Panc1 (cell line): ENCODE measurements around the gene CKB. TPM values are rescaled to one million over a fixed set of nuclear protein-coding genes. Genes with fewer than 3 reads are reported as not detected.

Source experiments
- ATAC-seq: fragments of 200-7000 bp; cut with Tn5 transposase; 2 replicates; pipeline ENCODE4 v1.9.1; 2020; ENCODE audit warnings: mild to moderate bottlenecking, moderate library complexity
- BruUV-seq: library from RNA; stranded (reverse); fragments of 400-500 nt; replicated peaks from 2 replicates; lab custom pipeline; 2021; lab: Mats Ljungman, UMichigan
- CTCF ChIA-PET: fragments of 300-600 bp; sonication (Branson Sonifier 250); formaldehyde crosslinking; loops from one replicate; lab custom pipeline; 2022; ENCODE audit warnings: antibody characterized with exemption; lab: Charles Lee
- POLR2A ChIA-PET: fragments of 300-600 bp; sonication (Branson Sonifier 250); formaldehyde crosslinking; loops from one replicate; lab custom pipeline; 2022; ENCODE audit warnings: antibody characterized with exemption; lab: Charles Lee
- DNase-seq: peaks from one replicate; pipeline ENCODE4 v3.0.0-alpha.2; 2010; ENCODE audit warnings: low read depth, low spot score
- H3K27ac ChIP-seq: 2 replicates; pipeline ENCODE4 v1.5.1; 2011; ENCODE audit warnings: mild to moderate bottlenecking, low read length, inconsistent platforms
- H3K27me3 ChIP-seq: fragments of 200-500 bp; sonication (Bioruptor generic); 2 replicates; pipeline ENCODE4 v1.6.0; 2014; ENCODE audit warnings: low read length, inconsistent platforms; ENCODE audit not compliant: control insufficient read depth, insufficient read depth
- H3K36me3 ChIP-seq: fragments of 200-500 bp; sonication (Bioruptor generic); 2 replicates; pipeline ENCODE4 v1.5.1; 2014; ENCODE audit warnings: inconsistent platforms, mild to moderate bottlenecking, low read length, moderate library complexity; ENCODE audit not compliant: control insufficient read depth, insufficient read depth
- H3K4me1 ChIP-seq: 2 replicates; pipeline ENCODE4 v1.5.1; 2011; ENCODE audit warnings: inconsistent platforms, mild to moderate bottlenecking, low read length, moderate library complexity; ENCODE audit not compliant: control insufficient read depth, insufficient read depth
- H3K4me3 ChIP-seq, 2 experiments: 2 replicates each; pipeline ENCODE4 v1.5.1; 2011 to 2012; ENCODE audit warnings: low read depth in 2 of 2, low read length in 2 of 2, mild to moderate bottlenecking in 2 of 2, inconsistent platforms in 1 of 2, moderate library complexity in 1 of 2
- H3K9me3 ChIP-seq: fragments of 200-500 bp; sonication (Bioruptor generic); 2 replicates; pipeline ENCODE4 v1.5.1; 2014; ENCODE audit warnings: low read depth, mild to moderate bottlenecking, inconsistent platforms, low read length, moderate library complexity; ENCODE audit not compliant: control insufficient read depth, insufficient read depth
- POLR2AphosphoS5 ChIP-seq: IDR thresholded peaks from 2 replicates; pipeline ENCODE4 v1.6.1; 2012; ENCODE audit warnings: mild to moderate bottlenecking, low read depth, low read length, moderate library complexity
- SIN3A ChIP-seq: IDR thresholded peaks from 2 replicates; pipeline ENCODE4 v1.6.1; 2012; ENCODE audit warnings: low read depth, mild to moderate bottlenecking, low read length, moderate library complexity, borderline replicate concordance; ENCODE audit not compliant: insufficient read depth
- TCF7L2 ChIP-seq: IDR thresholded peaks from 2 replicates; pipeline ENCODE4 v1.6.1; 2011; ENCODE audit warnings: mild to moderate bottlenecking, low read depth, low read length, inconsistent platforms
- in situ Hi-C: cut with HindIII; loops from 2 replicates; pipeline ENCODE4 v1.10.0; 2016; ENCODE audit warnings: low sequenced_read_pairs, low pct_unique_long_range_greater_than_20kb
- intact Hi-C: fragments of 100-400 bp; cut with micrococcal nuclease; formaldehyde crosslinking; loops from one replicate; pipeline ENCODE4 v1.10.0; 2022; ENCODE audit not compliant: unreplicated experiment
- total RNA-seq: library from RNA; stranded (reverse); gene quantifications from one replicate; pipeline ENCODE4 v1.2.1, GENCODE V29; 2021; ENCODE audit not compliant: unreplicated experiment
- TF ChIP-seq, protein P1 (sequence below), 2 experiments: IDR thresholded peaks; 2 replicates each; pipeline ENCODE4 v1.6.1; 2011 to 2012; ENCODE audit warnings: low read depth in 2 of 2, control low read depth in 1 of 2, low read length in 1 of 2, mild to moderate bottlenecking in 1 of 2, moderate library complexity in 1 of 2; ENCODE audit not compliant: insufficient read depth in 1 of 2
- TF ChIP-seq, protein P2 (sequence below): fragments of 450-650 bp; IDR thresholded peaks from 2 replicates; pipeline ENCODE4 v1.5.1; 2017; ENCODE audit warnings: mild to moderate bottlenecking

CKB gene
- total RNA-seq, 1 experiment from 2014 or later: 436 TPM

- peaks cover 38% of the 10 kb centered on the region for H3K4me1 ChIP-seq
- intact Hi-C loops: no loop called here
- H3K36me3 ChIP-seq: no peaks in the 10 kb centered on the region
- no TSS peak for BruUV-seq
- ATAC-seq (no peak), DNase-seq (no peak)
- H3K4me3 ChIP-seq: no peak overlapping the region
- POLR2A ChIA-PET: no interaction called here
- CTCF ChIA-PET: interaction anchor here (2.7 kb wide), 1 partner anchor 29 kb away, joined by 13 read pairs; no protein-coding TSS in a partner anchor
- in situ Hi-C loops: no loop called here
- H3K27ac ChIP-seq: no peak overlapping the region
- no peak for TF ChIP-seq SIN3A
- TF ChIP-seq, protein P1, sequence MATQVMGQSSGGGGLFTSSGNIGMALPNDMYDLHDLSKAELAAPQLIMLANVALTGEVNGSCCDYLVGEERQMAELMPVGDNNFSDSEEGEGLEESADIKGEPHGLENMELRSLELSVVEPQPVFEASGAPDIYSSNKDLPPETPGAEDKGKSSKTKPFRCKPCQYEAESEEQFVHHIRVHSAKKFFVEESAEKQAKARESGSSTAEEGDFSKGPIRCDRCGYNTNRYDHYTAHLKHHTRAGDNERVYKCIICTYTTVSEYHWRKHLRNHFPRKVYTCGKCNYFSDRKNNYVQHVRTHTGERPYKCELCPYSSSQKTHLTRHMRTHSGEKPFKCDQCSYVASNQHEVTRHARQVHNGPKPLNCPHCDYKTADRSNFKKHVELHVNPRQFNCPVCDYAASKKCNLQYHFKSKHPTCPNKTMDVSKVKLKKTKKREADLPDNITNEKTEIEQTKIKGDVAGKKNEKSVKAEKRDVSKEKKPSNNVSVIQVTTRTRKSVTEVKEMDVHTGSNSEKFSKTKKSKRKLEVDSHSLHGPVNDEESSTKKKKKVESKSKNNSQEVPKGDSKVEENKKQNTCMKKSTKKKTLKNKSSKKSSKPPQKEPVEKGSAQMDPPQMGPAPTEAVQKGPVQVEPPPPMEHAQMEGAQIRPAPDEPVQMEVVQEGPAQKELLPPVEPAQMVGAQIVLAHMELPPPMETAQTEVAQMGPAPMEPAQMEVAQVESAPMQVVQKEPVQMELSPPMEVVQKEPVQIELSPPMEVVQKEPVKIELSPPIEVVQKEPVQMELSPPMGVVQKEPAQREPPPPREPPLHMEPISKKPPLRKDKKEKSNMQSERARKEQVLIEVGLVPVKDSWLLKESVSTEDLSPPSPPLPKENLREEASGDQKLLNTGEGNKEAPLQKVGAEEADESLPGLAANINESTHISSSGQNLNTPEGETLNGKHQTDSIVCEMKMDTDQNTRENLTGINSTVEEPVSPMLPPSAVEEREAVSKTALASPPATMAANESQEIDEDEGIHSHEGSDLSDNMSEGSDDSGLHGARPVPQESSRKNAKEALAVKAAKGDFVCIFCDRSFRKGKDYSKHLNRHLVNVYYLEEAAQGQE (IDR thresholded peaks at IDR 0.05; ENCODE audit: insufficient read depth in 1 of 2, low read depth in 2 of 2, low read length in 1 of 2): no peak
- no peak for TF ChIP-seq POLR2AphosphoS5
- TF ChIP-seq, protein P2, sequence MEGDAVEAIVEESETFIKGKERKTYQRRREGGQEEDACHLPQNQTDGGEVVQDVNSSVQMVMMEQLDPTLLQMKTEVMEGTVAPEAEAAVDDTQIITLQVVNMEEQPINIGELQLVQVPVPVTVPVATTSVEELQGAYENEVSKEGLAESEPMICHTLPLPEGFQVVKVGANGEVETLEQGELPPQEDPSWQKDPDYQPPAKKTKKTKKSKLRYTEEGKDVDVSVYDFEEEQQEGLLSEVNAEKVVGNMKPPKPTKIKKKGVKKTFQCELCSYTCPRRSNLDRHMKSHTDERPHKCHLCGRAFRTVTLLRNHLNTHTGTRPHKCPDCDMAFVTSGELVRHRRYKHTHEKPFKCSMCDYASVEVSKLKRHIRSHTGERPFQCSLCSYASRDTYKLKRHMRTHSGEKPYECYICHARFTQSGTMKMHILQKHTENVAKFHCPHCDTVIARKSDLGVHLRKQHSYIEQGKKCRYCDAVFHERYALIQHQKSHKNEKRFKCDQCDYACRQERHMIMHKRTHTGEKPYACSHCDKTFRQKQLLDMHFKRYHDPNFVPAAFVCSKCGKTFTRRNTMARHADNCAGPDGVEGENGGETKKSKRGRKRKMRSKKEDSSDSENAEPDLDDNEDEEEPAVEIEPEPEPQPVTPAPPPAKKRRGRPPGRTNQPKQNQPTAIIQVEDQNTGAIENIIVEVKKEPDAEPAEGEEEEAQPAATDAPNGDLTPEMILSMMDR: no peak
- TF ChIP-seq TCF7L2: no peak
- H3K27me3 ChIP-seq: no peaks in the 10 kb centered on the region
- no peaks in the 10 kb centered on the region for H3K9me3 ChIP-seq
Measured at GRCh38 chr14:103547941-103548462, 25.4 kb upstream of the CKB start.

DNA sequence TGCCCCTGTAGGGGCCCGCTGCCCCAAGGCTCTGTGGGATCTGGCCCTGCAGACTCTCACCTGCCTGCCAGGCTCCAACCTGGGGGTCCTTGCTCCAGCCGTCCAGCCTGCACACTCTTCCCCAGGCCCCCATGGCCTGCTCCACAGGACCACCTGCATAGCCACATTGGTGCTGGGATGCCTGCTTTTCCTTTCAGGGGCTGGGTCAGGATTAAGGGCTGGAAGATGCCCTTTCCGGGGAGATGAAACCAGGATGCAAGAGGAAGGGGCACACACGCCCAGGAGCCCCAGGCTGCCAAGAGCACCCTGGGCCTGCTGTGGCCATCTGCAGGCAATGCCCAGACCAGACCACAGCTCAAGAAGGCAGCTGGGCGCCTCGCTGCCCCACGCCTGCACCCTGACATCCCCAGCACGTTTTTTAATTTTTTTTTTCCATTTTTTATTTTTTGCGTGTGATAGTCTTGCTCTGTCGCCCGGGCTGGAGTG is 24.9 kb upstream of the CKB start:
- TF ChIP-seq TCF7L2 (no peak), SIN3A (no peak), POLR2AphosphoS5 (no peak)
- TF ChIP-seq, protein P2: no peak
- TF ChIP-seq, protein P1 (IDR thresholded peaks at IDR 0.05; ENCODE audit: insufficient read depth in 1 of 2, low read depth in 2 of 2, low read length in 1 of 2): no peak
- intact Hi-C loops (no loop called here), in situ Hi-C loops (no loop called here)
- Histone ChIP-seq H3K27ac (no peak overlapping the region), H3K4me3 (no peak overlapping the region), H3K27me3 (no peaks in the 10 kb centered on the region), H3K9me3 (no peaks in the 10 kb centered on the region), H3K36me3 (no peaks in the 10 kb centered on the region), H3K4me1 (peaks cover 38% of the 10 kb centered on the region)
- DNase-seq (no peak), ATAC-seq (no peak)
- POLR2A ChIA-PET: no interaction called here
- CTCF ChIA-PET: interaction anchor here (0.5 to 2.7 kb wide), 3 partner anchors 27 to 1349 kb away, joined by 3 to 13 read pairs (median 3); no protein-coding TSS in a partner anchor
- no TSS peak for BruUV-seq
